B cell (primary cell): ENCODE data around the gene CEACAM5.

ENCODE experiments used
- CTCF ChIP-seq: fragments of 200-600 bp; IDR thresholded peaks from one replicate; pipeline ENCODE4 v1.8.0; 2022; ENCODE audit warnings: antibody characterized with exemption, mild to moderate bottlenecking
- EZH2 ChIP-seq: IDR thresholded peaks from 2 replicates; pipeline ENCODE4 v1.6.1; 2012; ENCODE audit warnings: borderline replicate concordance, low read depth, mild to moderate bottlenecking, moderate library complexity, low read length; ENCODE audit not compliant: insufficient read depth, poor library complexity, severe bottlenecking

GRCh38 chr19:41700381-41701195, 7.8 kb upstream of the CEACAM5 start:
- TF ChIP-seq CTCF (no peak), EZH2 (no peak)
